ENCODE measurements around the gene FCRL6. TPM values are rescaled to one million over a fixed set of nuclear protein-coding genes. Genes with fewer than 3 reads are reported as not detected.
A peak's percentile ranks its signal among the peaks of the same experiment; 100 is the strongest.

Gene FCRL6
- total and polyA plus RNA-seq, 2 donors (not counting 3 experiments of a cell fraction or from before 2014, with no cell fraction given), result 0.06 TPM; not detected in 1

DNA sequence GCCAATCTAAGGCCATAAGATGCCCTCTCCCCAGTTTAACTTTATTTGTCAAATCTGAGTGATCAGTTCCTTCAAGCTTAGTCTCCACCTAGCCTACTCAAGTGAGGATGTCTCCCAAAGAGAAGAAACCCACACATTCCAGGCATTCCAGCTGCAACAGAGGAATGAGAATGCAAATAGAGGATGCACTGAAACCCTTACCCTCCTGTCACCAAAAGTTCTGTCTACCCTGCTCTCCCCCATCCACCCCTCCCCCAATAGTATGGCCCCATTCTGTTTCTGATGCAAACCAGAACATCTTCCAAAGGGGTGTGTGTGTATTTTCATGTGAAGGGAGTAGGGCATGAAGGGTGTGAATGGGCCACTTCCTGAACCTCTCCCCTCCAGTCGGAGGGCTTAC lies 18.4 kb upstream of the FCRL6 start:
- H3K4me3 ChIP-seq (replicated peaks in 1 of 3; ENCODE audit: insufficient read depth in 1 of 3, low read depth in 1 of 3, low read length in 3 of 3), result no peak overlapping the region
- H3K27ac ChIP-seq (ENCODE audit: insufficient read depth, low read depth, low read length), result no peak overlapping the region
- peaks cover 11% of the 10 kb centered on the region for H3K79me2 ChIP-seq (ENCODE audit: control insufficient read depth, insufficient read depth, low read length)
- no peaks in the 10 kb centered on the region for H3K27me3 ChIP-seq (ENCODE audit: control insufficient read depth in 2 of 2, insufficient read depth in 2 of 2, low read length in 2 of 2)
- no peaks in the 10 kb centered on the region for H3K9me3 ChIP-seq (replicated peaks; ENCODE audit: control insufficient read depth, insufficient read depth, low read length)
- intact Hi-C loops (cut with micrococcal nuclease) (no loop called here), dilution Hi-C loops (cut with MboI; ENCODE audit: extremely low pct_ligation_motif_present, low sequenced_read_pairs) (loop anchor here (25.0 kb wide), 1 partner anchor 296 kb away; no protein-coding TSS in a partner anchor)
- FAIRE-seq (no peak), DNase-seq (ENCODE audit: low read depth, low spot score) (no peak)
- H2AFZ ChIP-seq (ENCODE audit: low read depth, low read length), result no peak overlapping the region
- H3K4me2 ChIP-seq (ENCODE audit: insufficient read depth, low read length), result no peak overlapping the region
- H3K9ac ChIP-seq (replicated peaks; ENCODE audit: extremely low read depth, insufficient read depth, low read length), result no peak overlapping the region
- no TSS peak for BruUV-seq (replicated peaks)
- H3K36me3 ChIP-seq (ENCODE audit: control insufficient read depth in 2 of 2, extremely low read depth in 1 of 2, insufficient read depth in 2 of 2, low read length in 2 of 2), result peaks cover 0 to 4% of the 10 kb centered on the region in 2 experiments
- ChIA-PET CTCF (interaction anchor here (3.7 kb wide), 1 partner anchor 107 kb away, joined by 66 read pairs; no protein-coding TSS in a partner anchor), POLR2A (no interaction called here)
- no peaks in the 10 kb centered on the region for H4K20me1 ChIP-seq (replicated peaks; ENCODE audit: control insufficient read depth, extremely low read depth, insufficient read depth, low read length)
- peak; percentile 33 for TF ChIP-seq POLR2A (IDR thresholded peaks at IDR 0.05; ENCODE audit: low read depth, low read length)
- TF ChIP-seq POLR2AphosphoS5 (IDR thresholded peaks at IDR 0.05; ENCODE audit: insufficient read depth, low read depth, low read length), result peak; percentile 15
- no peak for TF ChIP-seq MYC (IDR thresholded peaks at IDR 0.05; ENCODE audit: low read depth, low read length)
- TF ChIP-seq FOS (IDR thresholded peaks at IDR 0.05; ENCODE audit: borderline replicate concordance, insufficient read depth, low read length), result no peak
- H3K9me1 ChIP-seq (replicated peaks; ENCODE audit: control insufficient read depth, extremely low read depth, insufficient read depth, low read length), result no peaks in the 10 kb centered on the region
- peaks cover 44% of the 10 kb centered on the region for H3K4me1 ChIP-seq (ENCODE audit: control insufficient read depth, extremely low read depth, insufficient read depth, low read length)

GRCh38 chr1:159786465-159786864 lies 15.7 kb upstream of the FCRL6 start:
- H3K4me2 ChIP-seq (ENCODE audit: insufficient read depth, low read length), result peak overlapping the region; percentile 32
- peaks cover 7% of the 10 kb centered on the region for H3K79me2 ChIP-seq (ENCODE audit: control insufficient read depth, insufficient read depth, low read length)
- TF ChIP-seq MYC (IDR thresholded peaks at IDR 0.05; ENCODE audit: low read depth, low read length), result no peak
- no peak for TF ChIP-seq POLR2A (IDR thresholded peaks at IDR 0.05; ENCODE audit: low read depth, low read length)
- no peak for TF ChIP-seq FOS (IDR thresholded peaks at IDR 0.05; ENCODE audit: borderline replicate concordance, insufficient read depth, low read length)
- no peak for TF ChIP-seq JUN (IDR thresholded peaks at IDR 0.05; ENCODE audit: borderline replicate concordance, insufficient read depth, insufficient read length, low read depth)
- TF ChIP-seq CTCF (IDR thresholded peaks at IDR 0.05; ENCODE audit: extremely low read depth in 1 of 2, insufficient read depth in 1 of 2, low read depth in 1 of 2, low read length in 2 of 2), result no peak
- no peak for TF ChIP-seq EZH2 (IDR thresholded peaks at IDR 0.05; ENCODE audit: borderline replicate concordance, low read depth, low read length, severe bottlenecking)
- TF ChIP-seq POLR2AphosphoS5 (IDR thresholded peaks at IDR 0.05; ENCODE audit: insufficient read depth, low read depth, low read length), result no peak
- TF ChIP-seq GATA2 (IDR thresholded peaks at IDR 0.05; ENCODE audit: insufficient read depth, insufficient read length, low read depth, low read length), result no peak
- TF ChIP-seq, protein P1, sequence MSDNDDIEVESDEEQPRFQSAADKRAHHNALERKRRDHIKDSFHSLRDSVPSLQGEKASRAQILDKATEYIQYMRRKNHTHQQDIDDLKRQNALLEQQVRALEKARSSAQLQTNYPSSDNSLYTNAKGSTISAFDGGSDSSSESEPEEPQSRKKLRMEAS (IDR thresholded peaks at IDR 0.05; ENCODE audit: insufficient read depth, insufficient read length), result no peak
- no peak overlapping the region for H3K4me3 ChIP-seq (replicated peaks in 1 of 3; ENCODE audit: insufficient read depth in 1 of 3, low read depth in 1 of 3, low read length in 3 of 3)
- peak overlapping the region; percentile 8 for H3K9ac ChIP-seq (replicated peaks; ENCODE audit: extremely low read depth, insufficient read depth, low read length)
- no TSS peak for BruUV-seq (replicated peaks)
- intact Hi-C loops (cut with micrococcal nuclease) (no loop called here), dilution Hi-C loops (cut with MboI; ENCODE audit: extremely low pct_ligation_motif_present, low sequenced_read_pairs) (loop anchor here (25.0 kb wide), 1 partner anchor 299 kb away; no protein-coding TSS in a partner anchor)
- no peaks in the 10 kb centered on the region for H3K9me1 ChIP-seq (replicated peaks; ENCODE audit: control insufficient read depth, extremely low read depth, insufficient read depth, low read length)
- ChIA-PET CTCF (interaction anchor here (0.9 to 6.6 kb wide), 6 partner anchors 14 to 654 kb away, joined by 3 to 63 read pairs (median 4); partner anchors contain the start of gene FCRL6), POLR2A (no interaction called here)
- H3K9me3 ChIP-seq (replicated peaks; ENCODE audit: control insufficient read depth, insufficient read depth, low read length), result no peaks in the 10 kb centered on the region
- H2AFZ ChIP-seq (ENCODE audit: low read depth, low read length), result no peak overlapping the region
- H4K20me1 ChIP-seq (replicated peaks; ENCODE audit: control insufficient read depth, extremely low read depth, insufficient read depth, low read length), result no peaks in the 10 kb centered on the region
- no peaks in the 10 kb centered on the region for H3K27me3 ChIP-seq (ENCODE audit: control insufficient read depth in 2 of 2, insufficient read depth in 2 of 2, low read length in 2 of 2)
- H3K27ac ChIP-seq (ENCODE audit: insufficient read depth, low read depth, low read length), result peak overlapping the region; percentile 59
- peaks cover 29% of the 10 kb centered on the region for H3K4me1 ChIP-seq (ENCODE audit: control insufficient read depth, extremely low read depth, insufficient read depth, low read length)
- peak; percentile 68 for FAIRE-seq
- peak; percentile 82 for DNase-seq (ENCODE audit: low read depth, low spot score)
- peaks cover 0 to 4% of the 10 kb centered on the region in 2 experiments for H3K36me3 ChIP-seq (ENCODE audit: control insufficient read depth in 2 of 2, extremely low read depth in 1 of 2, insufficient read depth in 2 of 2, low read length in 2 of 2)
